Neural progenitor cell (in vitro differentiated cells): ENCODE data around the gene IL1RL1. TPM values are rescaled to one million over a fixed set of nuclear protein-coding genes. Genes with fewer than 3 reads are reported as not detected.

Experiments
- DNase-seq: peaks from one replicate; pipeline ENCODE4 v3.0.0-alpha.2; 2016; ENCODE audit warnings: low spot score
- H2AFZ ChIP-seq: fragments of 200-600 bp; sonication (generic); replicated peaks from 2 replicates; pipeline ENCODE4 v1.6.1; 2016; ENCODE audit warnings: antibody characterized with exemption
- H3F3A ChIP-seq: fragments of 200-600 bp; sonication (generic); 2 replicates; pipeline ENCODE4 v1.6.1; 2016; ENCODE audit warnings: antibody characterized with exemption, low read depth
- H3K27ac ChIP-seq: fragments of 200-600 bp; sonication (generic); 2 replicates; pipeline ENCODE4 v1.5.1; 2016; ENCODE audit warnings: mild to moderate bottlenecking
- H3K27me3 ChIP-seq: fragments of 200-600 bp; sonication (generic); 2 replicates; pipeline ENCODE4 v1.6.1; 2016; ENCODE audit warnings: mild to moderate bottlenecking, moderate library complexity
- H3K36me3 ChIP-seq: fragments of 200-600 bp; sonication (generic); 2 replicates; pipeline ENCODE4 v1.5.1; 2016
- H3K4me1 ChIP-seq: fragments of 200-600 bp; sonication (generic); 2 replicates; pipeline ENCODE4 v1.6.1; 2016; ENCODE audit warnings: mixed run types
- H3K4me2 ChIP-seq: fragments of 200-600 bp; sonication (generic); 2 replicates; pipeline ENCODE4 v1.6.1; 2016
- H3K4me3 ChIP-seq: fragments of 200-600 bp; sonication (generic); 2 replicates; pipeline ENCODE4 v1.5.1; 2016
- H3K79me2 ChIP-seq: fragments of 200-600 bp; sonication (generic); 2 replicates; pipeline ENCODE4 v1.6.1; 2016; ENCODE audit warnings: low read depth
- H3K9ac ChIP-seq: fragments of 200-600 bp; sonication (generic); 2 replicates; pipeline ENCODE4 v1.6.1; 2016
- H3K9me3 ChIP-seq: fragments of 200-600 bp; sonication (generic); 2 replicates; pipeline ENCODE4 v1.5.1; 2016; ENCODE audit warnings: low read depth
- H4K20me1 ChIP-seq: fragments of 200-600 bp; sonication (generic); 2 replicates; pipeline ENCODE4 v1.6.1; 2016; ENCODE audit warnings: low read depth
- H3K27ac Mint-ChIP-seq: 3 replicates; pipeline ENCODE4 v1.8.0; 2021; ENCODE audit warnings: mixed read lengths
- H3K27me3 Mint-ChIP-seq: 2 replicates; pipeline ENCODE4 v1.8.0; 2022; ENCODE audit warnings: low read depth, mild to moderate bottlenecking, inconsistent platforms, moderate library complexity, mixed read lengths; ENCODE audit not compliant: insufficient read depth
- H3K36me3 Mint-ChIP-seq: 3 replicates; pipeline ENCODE4 v1.8.0; 2021; ENCODE audit warnings: mixed read lengths
- H3K4me1 Mint-ChIP-seq: 3 replicates; pipeline ENCODE4 v1.8.0; 2021; ENCODE audit warnings: mixed read lengths
- H3K4me3 Mint-ChIP-seq: 3 replicates; pipeline ENCODE4 v1.8.0; 2021; ENCODE audit warnings: mild to moderate bottlenecking, moderate library complexity, mixed read lengths
- H3K9me3 Mint-ChIP-seq: 3 replicates; pipeline ENCODE4 v1.8.0; 2020; ENCODE audit warnings: mixed read lengths
- CTCF ChIP-seq: fragments of 200-600 bp; sonication (generic); IDR thresholded peaks from 2 replicates; pipeline ENCODE4 v1.5.1; 2017; ENCODE audit warnings: antibody characterized with exemption, mild to moderate bottlenecking
- EZH2 ChIP-seq: fragments of 200-600 bp; sonication (generic); IDR thresholded peaks from 2 replicates; pipeline ENCODE4 v1.6.1; 2017; ENCODE audit warnings: antibody characterized with exemption, mild to moderate bottlenecking, moderate library complexity
- EZH2phosphoT487 ChIP-seq: fragments of 200-600 bp; sonication (generic); IDR thresholded peaks from 2 replicates; pipeline ENCODE4 v1.6.1; 2017; ENCODE audit warnings: antibody characterized with exemption
- total RNA-seq: library from RNA; depleted of rRNA; stranded (reverse); fragments of >200 nt; gene quantifications from 2 replicates; pipeline ENCODE4 v1.2.3, GENCODE V29; 2015; ENCODE audit warnings: low replicate concordance

Gene IL1RL1
- total RNA-seq, 1 donor from 2014 or later = not detected

- Histone ChIP-seq H2AFZ (no peak overlapping the region), H3K36me3 (no peaks in the 10 kb centered on the region), H4K20me1 (no peaks in the 10 kb centered on the region), H3K27ac (no peak overlapping the region), H3K4me1 (no peaks in the 10 kb centered on the region), H3K27me3 (no peaks in the 10 kb centered on the region), H3K9me3 (no peaks in the 10 kb centered on the region), H3K4me3 (no peak overlapping the region), H3K4me2 (no peak overlapping the region), H3K9ac (no peak overlapping the region), H3K79me2 (no peaks in the 10 kb centered on the region), H3F3A (no peaks in the 10 kb centered on the region)
- no peak for TF ChIP-seq EZH2phosphoT487
- no peak for TF ChIP-seq CTCF
- no peak for TF ChIP-seq EZH2
- Mint-ChIP-seq H3K9me3 (no peaks in the 10 kb centered on the region), H3K4me1 (no peaks in the 10 kb centered on the region), H3K27me3 (no peaks in the 10 kb centered on the region), H3K4me3 (no peak overlapping the region), H3K27ac (no peak overlapping the region), H3K36me3 (no peaks in the 10 kb centered on the region)
- DNase-seq = no peak
Observed at GRCh38 chr2:102392096-102392495, 80.7 kb downstream of the IL1RL1 start.

GRCh38 chr2:102392942-102393341 is 81.6 kb downstream of the IL1RL1 start:
- Histone ChIP-seq H4K20me1 (no peaks in the 10 kb centered on the region), H3F3A (no peaks in the 10 kb centered on the region), H2AFZ (no peak overlapping the region), H3K79me2 (no peaks in the 10 kb centered on the region), H3K9me3 (no peaks in the 10 kb centered on the region), H3K4me1 (no peaks in the 10 kb centered on the region), H3K4me3 (no peak overlapping the region), H3K27ac (no peak overlapping the region), H3K9ac (no peak overlapping the region), H3K27me3 (no peaks in the 10 kb centered on the region), H3K4me2 (no peak overlapping the region), H3K36me3 (no peaks in the 10 kb centered on the region)
- DNase-seq = no peak
- no peaks in the 10 kb centered on the region for H3K4me1 Mint-ChIP-seq
- no peaks in the 10 kb centered on the region for H3K36me3 Mint-ChIP-seq
- H3K9me3 Mint-ChIP-seq = no peaks in the 10 kb centered on the region
- TF ChIP-seq CTCF (no peak), EZH2phosphoT487 (no peak), EZH2 (no peak)
- no peak overlapping the region for H3K4me3 Mint-ChIP-seq
- no peaks in the 10 kb centered on the region for H3K27me3 Mint-ChIP-seq
- H3K27ac Mint-ChIP-seq = no peak overlapping the region

- Mint-ChIP-seq H3K36me3 (no peaks in the 10 kb centered on the region), H3K9me3 (no peaks in the 10 kb centered on the region), H3K4me1 (peaks cover 4% of the 10 kb centered on the region), H3K27me3 (no peaks in the 10 kb centered on the region), H3K27ac (no peak overlapping the region), H3K4me3 (no peak overlapping the region)
- Histone ChIP-seq H3K36me3 (no peaks in the 10 kb centered on the region), H4K20me1 (no peaks in the 10 kb centered on the region), H3F3A (no peaks in the 10 kb centered on the region), H3K4me2 (no peak overlapping the region), H3K4me3 (no peak overlapping the region), H3K9me3 (no peaks in the 10 kb centered on the region), H3K27me3 (no peaks in the 10 kb centered on the region), H3K79me2 (no peaks in the 10 kb centered on the region), H3K27ac (no peak overlapping the region), H3K4me1 (no peaks in the 10 kb centered on the region), H3K9ac (no peak overlapping the region), H2AFZ (no peak overlapping the region)
- no peak for DNase-seq
- TF ChIP-seq EZH2 (no peak), EZH2phosphoT487 (no peak)
Observed at GRCh38 chr2:102396012-102396411, 84.6 kb downstream of the IL1RL1 start.

DNA sequence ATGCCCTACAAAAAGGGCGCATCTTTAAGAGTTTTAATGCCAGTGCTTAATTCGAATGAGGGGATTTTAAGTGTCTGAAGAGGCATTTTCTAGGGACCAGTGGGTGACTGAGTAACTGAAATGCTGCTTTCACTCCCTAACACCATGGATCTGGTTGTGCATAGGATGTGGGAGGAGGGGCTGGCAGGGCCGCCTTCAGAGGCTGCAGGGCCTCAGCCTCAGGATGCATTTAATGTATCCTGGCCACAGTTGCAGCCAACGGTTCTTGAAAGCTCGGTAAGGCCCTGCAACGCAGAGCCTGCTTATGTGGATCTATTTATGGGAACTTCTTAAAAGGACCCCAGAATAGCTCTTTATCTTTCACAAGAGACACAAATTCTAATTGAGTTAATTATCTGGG is 85.8 kb downstream of the IL1RL1 start:
- no peaks in the 10 kb centered on the region for H3K27me3 Mint-ChIP-seq
- TF ChIP-seq EZH2phosphoT487 (no peak), CTCF (no peak), EZH2 (no peak)
- Histone ChIP-seq H2AFZ (peak overlapping the region; percentile 93), H3K4me1 (no peaks in the 10 kb centered on the region), H3K9me3 (no peaks in the 10 kb centered on the region), H3K27ac (no peak overlapping the region), H3K4me2 (no peak overlapping the region), H3F3A (no peaks in the 10 kb centered on the region), H3K36me3 (no peaks in the 10 kb centered on the region), H3K4me3 (no peak overlapping the region), H3K79me2 (no peaks in the 10 kb centered on the region), H4K20me1 (no peaks in the 10 kb centered on the region), H3K9ac (no peak overlapping the region), H3K27me3 (no peaks in the 10 kb centered on the region)
- H3K27ac Mint-ChIP-seq = no peak overlapping the region
- H3K36me3 Mint-ChIP-seq = no peaks in the 10 kb centered on the region
- H3K4me3 Mint-ChIP-seq = no peak overlapping the region
- H3K4me1 Mint-ChIP-seq = peaks cover 4% of the 10 kb centered on the region
- DNase-seq = peak; percentile 9
- no peaks in the 10 kb centered on the region for H3K9me3 Mint-ChIP-seq
